IMR-90 (cell line): ENCODE measurements around the gene SLC6A17. TPM values are rescaled to one million over a fixed set of nuclear protein-coding genes. Genes with fewer than 3 reads are reported as not detected.

ENCODE experiments used
- ATAC-seq: fragments of 200-7000 bp; cut with Tn5 transposase; 2 replicates; pipeline ENCODE4 v1.9.1; 2020; ENCODE audit warnings: low read depth, mild to moderate bottlenecking, moderate library complexity
- BruUV-seq: library from RNA; stranded (reverse); fragments of 400-500 nt; replicated peaks from 2 replicates; lab custom pipeline; 2021; lab: Mats Ljungman, UMichigan
- CTCF ChIA-PET: fragments of 300-600 bp; formaldehyde crosslinking; extraction: SDS; loops from one replicate; lab custom pipeline; 2021; ENCODE audit warnings: antibody characterized with exemption; lab: Yijun Ruan, JAX
- POLR2A ChIA-PET: fragments of 300-600 bp; sonication (Branson Sonifier 250); formaldehyde crosslinking; loops from one replicate; lab custom pipeline; 2022; ENCODE audit warnings: antibody characterized with exemption; ENCODE audit not compliant: unreplicated experiment; lab: Charles Lee
- DNase-seq: peaks from one replicate; pipeline ENCODE4 v3.0.0; 2013
- H2AFZ ChIP-seq: replicated peaks from 2 replicates; pipeline ENCODE3; 2013; ENCODE audit warnings: low read length, mild to moderate bottlenecking; ENCODE audit not compliant: poor library complexity
- H2AK5ac ChIP-seq: 2 replicates; pipeline ENCODE4 v1.6.1; 2013; ENCODE audit warnings: low read depth, low read length, inconsistent platforms
- H2AK9ac ChIP-seq: replicated peaks from 2 replicates; pipeline ENCODE3; 2013; ENCODE audit warnings: mild to moderate bottlenecking, low read depth, low read length, moderate library complexity; ENCODE audit not compliant: poor library complexity
- H2BK120ac ChIP-seq: 2 replicates; pipeline ENCODE4 v1.6.1; 2013; ENCODE audit warnings: low read depth, low read length, inconsistent platforms
- H2BK15ac ChIP-seq: 3 replicates; pipeline ENCODE4 v1.6.1; 2013; ENCODE audit warnings: low read depth, low read length, inconsistent platforms
- H2BK20ac ChIP-seq: 2 replicates; pipeline ENCODE4 v1.6.1; 2013; ENCODE audit warnings: low read depth, mild to moderate bottlenecking, inconsistent platforms, low read length, moderate library complexity
- H2BK5ac ChIP-seq: 2 replicates; pipeline ENCODE4 v1.6.1; 2013; ENCODE audit warnings: mild to moderate bottlenecking, low read depth, low read length, inconsistent platforms; ENCODE audit not compliant: poor library complexity, severe bottlenecking
- H3K14ac ChIP-seq: replicated peaks from 2 replicates; pipeline ENCODE4 v1.6.1; 2013; ENCODE audit warnings: low read depth, low read length, inconsistent platforms
- H3K18ac ChIP-seq: 2 replicates; pipeline ENCODE4 v1.6.1; 2013; ENCODE audit warnings: low read depth, low read length, control low read depth
- H3K23ac ChIP-seq: 2 replicates; pipeline ENCODE4 v1.6.1; 2013; ENCODE audit warnings: low read depth, low read length, inconsistent platforms
- H3K27ac ChIP-seq: 2 replicates; pipeline ENCODE4 v1.5.1; 2013; ENCODE audit warnings: mild to moderate bottlenecking, control low read depth, low read length; ENCODE audit not compliant: insufficient read depth
- H3K27me3 ChIP-seq: 2 replicates; pipeline ENCODE4 v1.6.1; 2013; ENCODE audit warnings: low read length; ENCODE audit not compliant: control insufficient read depth, insufficient read depth
- H3K36me3 ChIP-seq: 2 replicates; pipeline ENCODE4 v1.6.1; 2013; ENCODE audit warnings: low read length, mixed read lengths; ENCODE audit not compliant: control insufficient read depth, insufficient read depth
- H3K4ac ChIP-seq: 2 replicates; pipeline ENCODE4 v1.6.1; 2013; ENCODE audit warnings: low read depth, low read length, inconsistent platforms
- H3K4me1 ChIP-seq: 2 replicates; pipeline ENCODE4 v1.6.1; 2013; ENCODE audit warnings: low read length, mixed read lengths; ENCODE audit not compliant: control insufficient read depth, insufficient read depth
- H3K4me2 ChIP-seq: 2 replicates; pipeline ENCODE4 v1.6.1; 2013; ENCODE audit warnings: low read depth, mild to moderate bottlenecking, control low read depth, low read length, moderate library complexity
- H3K4me3 ChIP-seq: 2 replicates; pipeline ENCODE4 v1.5.1; 2013; ENCODE audit warnings: low read depth, mild to moderate bottlenecking, control low read depth, low read length, moderate library complexity; ENCODE audit not compliant: insufficient read depth
- H3K56ac ChIP-seq: 2 replicates; pipeline ENCODE4 v1.6.1; 2013; ENCODE audit warnings: low read length, inconsistent platforms; ENCODE audit not compliant: insufficient read depth; ENCODE audit errors: extremely low read depth
- H3K79me1 ChIP-seq, 2 experiments: 2 replicates each; pipeline ENCODE4 v1.6.1; 2013; ENCODE audit warnings: low read length in 2 of 2, inconsistent platforms in 1 of 2, low read depth in 1 of 2
- H3K9ac ChIP-seq: 2 replicates; pipeline ENCODE4 v1.6.1; 2013; ENCODE audit warnings: low read depth, low read length, control low read depth
- H3K9me1 ChIP-seq: 2 replicates; pipeline ENCODE4 v1.6.1; 2013; ENCODE audit warnings: low read length, inconsistent platforms; ENCODE audit not compliant: insufficient read depth
- H3K9me3 ChIP-seq: 2 replicates; pipeline ENCODE4 v1.6.1; 2013; ENCODE audit warnings: low read length; ENCODE audit not compliant: control insufficient read depth, insufficient read depth
- H4K20me1 ChIP-seq: 2 replicates; pipeline ENCODE4 v1.6.1; 2013; ENCODE audit warnings: low read length, inconsistent platforms; ENCODE audit not compliant: insufficient read depth
- H4K5ac ChIP-seq: 2 replicates; pipeline ENCODE4 v1.6.1; 2013; ENCODE audit warnings: mild to moderate bottlenecking, low read depth, low read length, control low read depth
- H4K8ac ChIP-seq, 2 experiments: 2 replicates each; pipeline ENCODE4 v1.6.1; 2013; ENCODE audit warnings: low read depth in 2 of 2, low read length in 2 of 2, control low read depth in 1 of 2, inconsistent platforms in 1 of 2
- H4K91ac ChIP-seq: 2 replicates; pipeline ENCODE4 v1.6.1; 2013; ENCODE audit warnings: low read depth, low read length, inconsistent platforms; ENCODE audit not compliant: insufficient read depth
- BHLHE40 ChIP-seq: fragments of 150-350 bp; IDR thresholded peaks from 2 replicates; pipeline ENCODE4 v1.6.1; 2016; ENCODE audit warnings: mild to moderate bottlenecking, low read depth, low read length
- CEBPB ChIP-seq: IDR thresholded peaks from 2 replicates; pipeline ENCODE4 v1.6.1; 2012; ENCODE audit warnings: low read depth, low read length, improper control_type of control experiment
- CHD1 ChIP-seq: IDR thresholded peaks from 2 replicates; pipeline ENCODE4 v1.6.1; 2012; ENCODE audit warnings: low read depth, low read length, improper control_type of control experiment
- CTCF ChIP-seq: conservative IDR thresholded peaks from 2 replicates; pipeline ENCODE4 v1.5.1; 2012; ENCODE audit warnings: mild to moderate bottlenecking, low read depth, low read length, improper control_type of control experiment
- ELK1 ChIP-seq: fragments of 150-350 bp; IDR thresholded peaks from 2 replicates; pipeline ENCODE4 v1.6.1; 2016; ENCODE audit warnings: low read depth, mild to moderate bottlenecking, low read length, moderate library complexity, borderline replicate concordance
- FOS ChIP-seq: fragments of 150-350 bp; IDR thresholded peaks from 2 replicates; pipeline ENCODE4 v1.6.1; 2016; ENCODE audit warnings: low read depth, low read length
- MAFK ChIP-seq: IDR thresholded peaks from 2 replicates; pipeline ENCODE4 v1.6.1; 2012; ENCODE audit warnings: low read depth, low read length, improper control_type of control experiment
- MAZ ChIP-seq: IDR thresholded peaks from 2 replicates; pipeline ENCODE4 v1.6.1; 2012; ENCODE audit warnings: low read depth, mild to moderate bottlenecking, low read length, improper control_type of control experiment, moderate library complexity, borderline replicate concordance
- MXI1 ChIP-seq: IDR thresholded peaks from 2 replicates; pipeline ENCODE4 v1.6.1; 2012; ENCODE audit warnings: low read depth, mild to moderate bottlenecking, low read length, moderate library complexity, borderline replicate concordance
- NFE2L2 ChIP-seq: fragments of 150-350 bp; IDR thresholded peaks from 2 replicates; pipeline ENCODE4 v1.6.1; 2016; ENCODE audit warnings: low read depth, mild to moderate bottlenecking, low read length
- POLR2A ChIP-seq: IDR thresholded peaks from 2 replicates; pipeline ENCODE4 v1.6.1; 2012; ENCODE audit warnings: mild to moderate bottlenecking, low read depth, low read length
- RAD21 ChIP-seq: IDR thresholded peaks from 2 replicates; pipeline ENCODE4 v1.6.1; 2012; ENCODE audit warnings: low read length, improper control_type of control experiment
- RCOR1 ChIP-seq: IDR thresholded peaks from 2 replicates; pipeline ENCODE4 v1.6.1; 2012; ENCODE audit warnings: mild to moderate bottlenecking, low read length, improper control_type of control experiment; ENCODE audit not compliant: insufficient replicate concordance
- RFX5 ChIP-seq: IDR thresholded peaks from 2 replicates; pipeline ENCODE4 v1.8.0; 2012; ENCODE audit warnings: low read depth, mild to moderate bottlenecking, low read length, moderate library complexity
- SMC3 ChIP-seq: fragments of 150-350 bp; IDR thresholded peaks from 2 replicates; pipeline ENCODE4 v1.6.1; 2016; ENCODE audit warnings: low read depth, mild to moderate bottlenecking, antibody characterized with exemption, low read length, moderate library complexity
- USF2 ChIP-seq: fragments of 150-350 bp; IDR thresholded peaks from 2 replicates; pipeline ENCODE4 v1.6.1; 2017; ENCODE audit warnings: mild to moderate bottlenecking, antibody characterized with exemption, low read length, low read depth
- WGBS, 2 experiments: methylation state at CpG; one replicate each; pipeline versions ENCODE4 v1.1.5 to v1.1.7; 2013; ENCODE audit warnings: missing lambda C conversion rate in 2 of 2; ENCODE audit not compliant: insufficient read length in 1 of 2; ENCODE audit errors: extremely low coverage in 2 of 2; 5-methylcytosine and 5-hydroxymethylcytosine counted together
- dilution Hi-C: fragments of 300-500 bp; cut with HindIII; formaldehyde crosslinking; loops from one replicate; pipeline ENCODE4 v1.14.3; 2018; ENCODE audit warnings: low sequenced_read_pairs; ENCODE audit not compliant: unreplicated experiment
- in situ Hi-C: fragments of 300-500 bp; cut with MboI; formaldehyde crosslinking; loops from 3 replicates; pipeline ENCODE4 v1.14.3; 2019; ENCODE audit warnings: low sequenced_read_pairs, inconsistent platforms, mixed read lengths
- intact Hi-C: fragments of 100-400 bp; cut with micrococcal nuclease; formaldehyde crosslinking; loops from 2 replicates; pipeline ENCODE4 v1.10.0; 2022
- polyA plus RNA-seq, 3 experiments: library from polyadenylated mRNA; depleted of rRNA; stranded (reverse); fragments of >200 nt; gene quantifications; 2 replicates each; pipeline ENCODE4 v1.2.3, GENCODE V29; 2012; ENCODE audit warnings: low replicate concordance in 1 of 3
- total RNA-seq: library from RNA; depleted of rRNA; stranded (reverse); fragments of >200 nt; gene quantifications from 2 replicates; pipeline ENCODE4 v1.2.3, GENCODE V29; 2012

SLC6A17 gene
- total and polyA plus RNA-seq, 2 of the 4 experiments (the other 2 are of a cell fraction), result 0.54 to 0.82 TPM

- Histone ChIP-seq H2BK20ac (no peak overlapping the region), H3K79me1 (no peaks in the 10 kb centered on the region), H3K27ac (no peak overlapping the region), H2AFZ (no peak overlapping the region), H4K8ac (no peak overlapping the region), H3K4me2 (no peak overlapping the region), H3K14ac (no peak overlapping the region), H3K4me3 (no peak overlapping the region), H3K9me1 (no peaks in the 10 kb centered on the region), H4K20me1 (no peaks in the 10 kb centered on the region), H3K4ac (no peak overlapping the region), H4K5ac (no peak overlapping the region), H3K9ac (no peak overlapping the region), H2BK120ac (no peak overlapping the region), H3K56ac (no peak overlapping the region), H2BK15ac (no peak overlapping the region), H3K9me3 (no peaks in the 10 kb centered on the region), H3K36me3 (no peaks in the 10 kb centered on the region), H2AK5ac (no peak overlapping the region), H4K91ac (no peak overlapping the region), H3K23ac (no peak overlapping the region), H2AK9ac (no peak overlapping the region), H3K18ac (no peak overlapping the region), H3K4me1 (no peaks in the 10 kb centered on the region), H2BK5ac (no peak overlapping the region), H3K27me3 (peaks cover 42% of the 10 kb centered on the region)
- TF ChIP-seq MXI1, result no peak
- TF ChIP-seq BHLHE40, result no peak
- no peak for TF ChIP-seq RAD21
- no peak for TF ChIP-seq FOS
- TF ChIP-seq CTCF, result no peak
- TF ChIP-seq RCOR1, result no peak
- TF ChIP-seq CEBPB, result no peak
- TF ChIP-seq SMC3, result no peak
- no peak for TF ChIP-seq MAZ
- no peak for TF ChIP-seq ELK1
- TF ChIP-seq MAFK, result no peak
- no peak for TF ChIP-seq RFX5
- no peak for TF ChIP-seq POLR2A
- TF ChIP-seq USF2, result no peak
- no peak for TF ChIP-seq CHD1
- TF ChIP-seq NFE2L2, result no peak
- in situ Hi-C loops (no loop called here), dilution Hi-C loops (no loop called here), intact Hi-C loops (loop anchor here (5.0 kb wide), 1 partner anchor 44 kb away; no protein-coding TSS in a partner anchor)
- BruUV-seq, result no TSS peak
- 60% methylated on average over 1 of the region's 4 CpGs; no CpG with 5 or more reads in 1 of the 2 experiments for WGBS, 2 experiments
- POLR2A ChIA-PET, result no interaction called here
- ATAC-seq (no peak), DNase-seq (no peak)
- CTCF ChIA-PET, result no interaction called here
These were observed 98.5 kb downstream of the SLC6A17 start for GRCh38 chr1:110248746-110249145.
